ENCODE measurements around the gene OCA2. TPM values are rescaled to one million over a fixed set of nuclear protein-coding genes. Genes with fewer than 3 reads are reported as not detected.

Gene OCA2
- total and polyA plus RNA-seq, 2 of the 8 experiments (the other 6 are each of a cell fraction or from before 2014, with no cell fraction given) = 0.20 TPM

DNA sequence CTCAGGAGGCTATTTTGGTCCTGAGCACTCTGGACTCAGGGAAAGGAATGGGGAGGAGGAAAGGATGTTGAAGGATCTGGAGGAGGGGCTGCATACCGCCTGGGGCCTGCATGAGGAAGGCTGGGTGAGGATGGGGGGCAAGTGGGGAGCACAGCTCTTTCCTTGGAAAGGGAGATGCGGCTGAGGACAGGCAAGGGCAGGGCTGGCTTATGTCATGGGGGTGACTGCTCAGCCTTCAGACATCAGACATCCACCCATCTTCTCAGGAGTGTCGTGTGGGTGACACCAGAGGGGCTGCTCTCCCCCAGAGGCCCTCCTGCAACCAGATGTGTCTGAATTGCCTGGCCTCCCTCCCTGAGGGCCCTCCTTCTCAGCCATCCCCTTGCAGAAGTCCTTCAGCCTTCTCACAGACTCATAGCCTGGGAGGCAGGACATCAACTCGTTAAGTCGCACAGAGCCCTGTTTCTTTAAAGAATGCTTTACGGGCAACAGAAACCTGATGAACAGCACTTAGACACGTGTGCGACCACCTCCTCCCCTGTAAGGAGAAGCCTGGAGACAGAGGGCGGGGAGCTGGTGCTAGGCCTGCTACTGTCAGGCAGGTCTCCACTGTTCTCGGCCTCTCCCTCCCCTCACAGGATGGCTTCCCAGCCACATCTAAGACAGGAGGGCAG lies 252.3 kb downstream of the OCA2 start:
- H3K9ac ChIP-seq (replicated peaks in 1 of 4; ENCODE audit: extremely low read depth in 1 of 4, low read depth in 3 of 4, low read length in 3 of 4) = no peak overlapping the region
- no peak overlapping the region for H4K91ac ChIP-seq (replicated peaks; ENCODE audit: insufficient read length, low read length)
- FAIRE-seq (no peak), DNase-seq (ENCODE audit: low read depth in 1 of 2, low spot score in 2 of 2) (peak in 1 of 2 experiments; percentile 33)
- H2BK15ac ChIP-seq (ENCODE audit: low read length) = no peak overlapping the region
- no peaks in the 10 kb centered on the region for H4K20me1 ChIP-seq (replicated peaks in 1 of 2; ENCODE audit: control insufficient read depth in 1 of 2, insufficient read depth in 2 of 2, low read length in 2 of 2)
- CTCF ChIA-PET (ENCODE audit: partially characterized antibody) = interaction anchor here (1.5 kb wide), 1 partner anchor 175 kb away, joined by 4 read pairs; no protein-coding TSS in a partner anchor
- H3K23me2 ChIP-seq (ENCODE audit: low read depth, low read length) = no peaks in the 10 kb centered on the region
- H3K56ac ChIP-seq (replicated peaks; ENCODE audit: insufficient read length, low read depth, low read length) = no peak overlapping the region
- no peak overlapping the region for H3K4me2 ChIP-seq (ENCODE audit: insufficient read depth in 1 of 2, low read depth in 2 of 2, low read length in 2 of 2)
- H3K27me3 ChIP-seq (replicated peaks in 1 of 4; ENCODE audit: control insufficient read depth in 3 of 4, extremely low read depth in 1 of 4, insufficient read depth in 3 of 4, low read length in 3 of 4) = no peaks in the 10 kb centered on the region
- H4K5ac ChIP-seq (ENCODE audit: insufficient read length, low read depth, low read length) = no peak overlapping the region
- POLR2A ChIA-PET (ENCODE audit: partially characterized antibody) = no interaction called here
- H3K18ac ChIP-seq (ENCODE audit: extremely low read depth, low read length) = no peak overlapping the region
- H4K8ac ChIP-seq (ENCODE audit: extremely low read depth, insufficient read depth, low read length) = no peak overlapping the region; the same call in 1 of the 2 replicates
- WGBS, 2 experiments (ENCODE audit: extremely low coverage in 1 of 2, insufficient coverage in 1 of 2, insufficient read length in 1 of 2, insufficient replicate concordance in 2 of 2, low coverage in 1 of 2, low lambda C conversion rate in 2 of 2, missing lambda C conversion rate in 1 of 2) = 88% methylated on average over 9 of the region's 10 CpGs; no CpG with 5 or more reads in 1 of the 2 experiments
- no peaks in the 10 kb centered on the region for H3K4me1 ChIP-seq (replicated peaks in 1 of 4; ENCODE audit: control insufficient read depth in 3 of 4, insufficient read depth in 4 of 4, low read length in 3 of 4)
- no peaks in the 10 kb centered on the region for H3K79me1 ChIP-seq (ENCODE audit: low read depth, low read length)
- H3K79me2 ChIP-seq (ENCODE audit: control insufficient read depth in 1 of 2, insufficient read depth in 2 of 2, low read length in 2 of 2) = no peaks in the 10 kb centered on the region
- H2BK20ac ChIP-seq (ENCODE audit: low read length) = no peak overlapping the region
- H3K9me3 ChIP-seq (ENCODE audit: insufficient read depth in 2 of 2, low read depth in 1 of 2, low read length in 1 of 2) = peaks cover 4 to 6% of the 10 kb centered on the region in 2 experiments; a peak in 2 of 4 replicates
- H2BK5ac ChIP-seq (ENCODE audit: low read depth, low read length) = no peak overlapping the region
- H3K36me3 ChIP-seq (ENCODE audit: control insufficient read depth in 2 of 4, insufficient read depth in 4 of 4, low read length in 3 of 4) = no peaks in the 10 kb centered on the region
- no peak overlapping the region for H2AFZ ChIP-seq (ENCODE audit: low read length)
- H3K4ac ChIP-seq (replicated peaks; ENCODE audit: insufficient read length, low read depth, low read length) = no peak overlapping the region
- H2BK120ac ChIP-seq (replicated peaks; ENCODE audit: low read depth, low read length) = no peak overlapping the region
- H2AK5ac ChIP-seq (ENCODE audit: low read depth, low read length) = no peak overlapping the region
- H3K23ac ChIP-seq (ENCODE audit: insufficient read length) = no peak overlapping the region
- H3K27ac ChIP-seq (ENCODE audit: low read depth, low read length) = no peak overlapping the region
- TF ChIP-seq EGR1 (IDR thresholded peaks at IDR 0.05; ENCODE audit: borderline replicate concordance, low read depth, low read length) (no peak), KDM5A (IDR thresholded peaks at IDR 0.05; ENCODE audit: low read length) (no peak), MAFK (IDR thresholded peaks at IDR 0.05; ENCODE audit: low read depth, low read length) (no peak), SRF (IDR thresholded peaks at IDR 0.05; ENCODE audit: low read depth, low read length) (no peak)
- TF ChIP-seq, protein P1, sequence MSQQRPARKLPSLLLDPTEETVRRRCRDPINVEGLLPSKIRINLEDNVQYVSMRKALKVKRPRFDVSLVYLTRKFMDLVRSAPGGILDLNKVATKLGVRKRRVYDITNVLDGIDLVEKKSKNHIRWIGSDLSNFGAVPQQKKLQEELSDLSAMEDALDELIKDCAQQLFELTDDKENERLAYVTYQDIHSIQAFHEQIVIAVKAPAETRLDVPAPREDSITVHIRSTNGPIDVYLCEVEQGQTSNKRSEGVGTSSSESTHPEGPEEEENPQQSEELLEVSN (IDR thresholded peaks at IDR 0.05) = no peak
- no peak overlapping the region for H2BK12ac ChIP-seq (ENCODE audit: low read depth, low read length)
- H3K14ac ChIP-seq (ENCODE audit: insufficient read length) = no peak overlapping the region
- no peak overlapping the region for H3K4me3 ChIP-seq (ENCODE audit: extremely low read depth in 1 of 4, insufficient read depth in 2 of 4, low read depth in 3 of 4, low read length in 4 of 4)

Measured in H1 (cell line).